Peyer's patch (tissue), 4 donors: ENCODE data around the gene ONECUT1.

Source experiments
- POLR2A ChIP-seq, 2 donors: fragments of 450-650 bp; IDR thresholded peaks; one replicate each; pipeline ENCODE4 v1.5.1; 2017; ENCODE audit warnings: antibody characterized with exemption in 2 of 2, mild to moderate bottlenecking in 2 of 2, moderate library complexity in 2 of 2
- TF ChIP-seq, protein P1 (sequence below), 6 experiments: fragments of 450-650 bp in 4 of 6; fragments of 200-600 bp in 2 of 6; sonication (generic) in 1 of 6; IDR thresholded peaks; one replicate each; pipeline ENCODE4 v1.5.1; 2017 to 2019; ENCODE audit warnings: antibody characterized with exemption in 6 of 6, mild to moderate bottlenecking in 3 of 6, moderate library complexity in 1 of 6

- TF ChIP-seq, protein P1, sequence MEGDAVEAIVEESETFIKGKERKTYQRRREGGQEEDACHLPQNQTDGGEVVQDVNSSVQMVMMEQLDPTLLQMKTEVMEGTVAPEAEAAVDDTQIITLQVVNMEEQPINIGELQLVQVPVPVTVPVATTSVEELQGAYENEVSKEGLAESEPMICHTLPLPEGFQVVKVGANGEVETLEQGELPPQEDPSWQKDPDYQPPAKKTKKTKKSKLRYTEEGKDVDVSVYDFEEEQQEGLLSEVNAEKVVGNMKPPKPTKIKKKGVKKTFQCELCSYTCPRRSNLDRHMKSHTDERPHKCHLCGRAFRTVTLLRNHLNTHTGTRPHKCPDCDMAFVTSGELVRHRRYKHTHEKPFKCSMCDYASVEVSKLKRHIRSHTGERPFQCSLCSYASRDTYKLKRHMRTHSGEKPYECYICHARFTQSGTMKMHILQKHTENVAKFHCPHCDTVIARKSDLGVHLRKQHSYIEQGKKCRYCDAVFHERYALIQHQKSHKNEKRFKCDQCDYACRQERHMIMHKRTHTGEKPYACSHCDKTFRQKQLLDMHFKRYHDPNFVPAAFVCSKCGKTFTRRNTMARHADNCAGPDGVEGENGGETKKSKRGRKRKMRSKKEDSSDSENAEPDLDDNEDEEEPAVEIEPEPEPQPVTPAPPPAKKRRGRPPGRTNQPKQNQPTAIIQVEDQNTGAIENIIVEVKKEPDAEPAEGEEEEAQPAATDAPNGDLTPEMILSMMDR (IDR thresholded peaks at IDR 0.05): no peak
- no peak for TF ChIP-seq POLR2A (IDR thresholded peaks at IDR 0.05)
Observed at GRCh38 chr15:52834379-52834778, 44.2 kb upstream of the ONECUT1 start.
